Karpas-422 (cell line): ENCODE results near the gene FHL2. TPM values are rescaled to one million over a fixed set of nuclear protein-coding genes. Genes with fewer than 3 reads are reported as not detected.

Experiments used
- total RNA-seq: library from RNA; depleted of rRNA; stranded (reverse); fragments of >200 nt; shearing (Covaris generic); gene quantifications from 2 replicates; pipeline ENCODE4 v1.2.3, GENCODE V29; 2014; ENCODE audit warnings: low replicate concordance; rRNA removed

FHL2 gene
- total RNA-seq, 1 experiment from 2014 or later: 0.26 TPM

Other genes starting within 250 kb of the FHL2 start
- not detected in 2 replicates for gene GPR45, start 157.3 kb downstream of the FHL2 start, total RNA-seq
- gene TGFBRAP1, start 69.3 kb downstream of the FHL2 start, total RNA-seq: 23.0 and 30.2 TPM in 2 replicates
- 26.3 and 42.4 TPM in 2 replicates for gene C2orf49, start 61.5 kb downstream of the FHL2 start, total RNA-seq